Gastroesophageal sphincter (tissue), 3 donors: ENCODE measurements around the gene DERA.

Experiments
- CTCF ChIP-seq, 4 experiments: fragments of 200-600 bp in 2 of 4; fragments of 450-650 bp in 2 of 4; sonication (generic) in 1 of 4; IDR thresholded peaks; one replicate each; pipeline ENCODE4 v1.5.1; 2017 to 2019; ENCODE audit warnings: antibody characterized with exemption in 4 of 4, mild to moderate bottlenecking in 2 of 4, moderate library complexity in 2 of 4
- EP300 ChIP-seq: sonication (generic); formaldehyde crosslinking; IDR thresholded peaks from one replicate; pipeline ENCODE4 v1.6.1; 2017; ENCODE audit warnings: antibody characterized with exemption, mild to moderate bottlenecking
- POLR2A ChIP-seq, 2 donors: fragments of 450-650 bp; IDR thresholded peaks; one replicate each; pipeline ENCODE4 v1.6.1; 2017; ENCODE audit warnings: antibody characterized with exemption in 2 of 2, mild to moderate bottlenecking in 2 of 2, moderate library complexity in 1 of 2
- POLR2AphosphoS5 ChIP-seq: sonication (generic); formaldehyde crosslinking; IDR thresholded peaks from one replicate; pipeline ENCODE4 v1.6.1; 2017; ENCODE audit warnings: antibody characterized with exemption

GRCh38 chr12:16056910-16057309, 145.8 kb downstream of the DERA start:
- TF ChIP-seq CTCF (IDR thresholded peaks at IDR 0.05): no peak
- TF ChIP-seq POLR2AphosphoS5: no peak
- TF ChIP-seq POLR2A (IDR thresholded peaks at IDR 0.05): no peak
- no peak for TF ChIP-seq EP300
